Keratinocyte (primary cell): ENCODE results near the gene SERPINA5. TPM values are rescaled to one million over a fixed set of nuclear protein-coding genes. Genes with fewer than 3 reads are reported as not detected.

Source experiments
- DNase-seq: peaks from one replicate; pipeline ENCODE4 v3.0.0-alpha.2; 2011; ENCODE audit warnings: low read depth, missing footprints, low spot score
- FAIRE-seq: peaks from 2 replicates; lab custom pipeline; 2011; peaks lifted over from hg19 to GRCh38; lab: Jason Lieb, UNC
- H2AFZ ChIP-seq: 2 replicates; pipeline ENCODE4 v1.6.0; 2012; ENCODE audit warnings: low read length, control low read depth, inconsistent platforms; ENCODE audit not compliant: control insufficient read depth
- H3K27ac ChIP-seq: 2 replicates; pipeline ENCODE4 v1.5.1; 2011; ENCODE audit warnings: low read length; ENCODE audit not compliant: control insufficient read depth, insufficient read depth
- H3K27me3 ChIP-seq: 3 replicates; pipeline ENCODE4 v1.6.0; 2011; ENCODE audit warnings: low read length; ENCODE audit not compliant: control insufficient read depth, insufficient read depth; ENCODE audit errors: extremely low read depth
- H3K36me3 ChIP-seq, 2 experiments: 2 replicates in 1 of 2; 3 replicates in 1 of 2; pipeline ENCODE4 v1.5.1; 2011; ENCODE audit warnings: low read length in 2 of 2, mild to moderate bottlenecking in 1 of 2; ENCODE audit not compliant: control insufficient read depth in 2 of 2, insufficient read depth in 2 of 2; ENCODE audit errors: extremely low read depth in 1 of 2
- H3K4me1 ChIP-seq: 3 replicates; pipeline ENCODE4 v1.5.1; 2011; ENCODE audit warnings: low read length; ENCODE audit not compliant: control insufficient read depth, insufficient read depth; ENCODE audit errors: extremely low read depth
- H3K4me2 ChIP-seq: 3 replicates; pipeline ENCODE4 v1.6.0; 2011; ENCODE audit warnings: low read depth, low read length; ENCODE audit not compliant: control insufficient read depth, insufficient read depth; ENCODE audit errors: extremely low read depth
- H3K4me3 ChIP-seq, 3 experiments: fragments of 200-600 bp in 1 of 3; sonication (generic) in 1 of 3; 2 replicates in 2 of 3; 3 replicates in 1 of 3; pipeline ENCODE4 v1.5.1; 2011 to 2016; ENCODE audit warnings: low read length in 3 of 3, mild to moderate bottlenecking in 3 of 3, control low read depth in 2 of 3, inconsistent platforms in 1 of 3, low read depth in 1 of 3, mixed read lengths in 1 of 3, mixed run types in 1 of 3, moderate library complexity in 1 of 3; ENCODE audit not compliant: control insufficient read depth in 2 of 3, insufficient read depth in 2 of 3; ENCODE audit errors: extremely low read depth in 1 of 3
- H3K79me2 ChIP-seq: 2 replicates; pipeline ENCODE4 v1.6.0; 2012; ENCODE audit warnings: low read length; ENCODE audit not compliant: control insufficient read depth, insufficient read depth
- H3K9ac ChIP-seq: 3 replicates; pipeline ENCODE4 v1.6.0; 2011; ENCODE audit warnings: low read length; ENCODE audit not compliant: control insufficient read depth, insufficient read depth; ENCODE audit errors: extremely low read depth
- H3K9me1 ChIP-seq: 3 replicates; pipeline ENCODE4 v1.6.0; 2011; ENCODE audit warnings: low read length; ENCODE audit not compliant: control insufficient read depth, insufficient read depth; ENCODE audit errors: extremely low read depth
- H3K9me3 ChIP-seq: 2 replicates; pipeline ENCODE4 v1.5.1; 2012; ENCODE audit warnings: low read depth, low read length; ENCODE audit not compliant: control insufficient read depth
- H4K20me1 ChIP-seq: 3 replicates; pipeline ENCODE4 v1.6.0; 2011; ENCODE audit warnings: low read length; ENCODE audit not compliant: control insufficient read depth, insufficient read depth; ENCODE audit errors: extremely low read depth
- CTCF ChIP-seq, 3 experiments: IDR thresholded peaks in 1 of 3; conservative IDR thresholded peaks in 1 of 3; optimal IDR thresholded peaks in 1 of 3; 2 replicates in 2 of 3; 3 replicates in 1 of 3; pipeline versions ENCODE3 to v1.5.1; 2011; ENCODE audit warnings: low read length in 3 of 3, mild to moderate bottlenecking in 3 of 3, moderate library complexity in 2 of 3, control low read depth in 1 of 3, inconsistent platforms in 1 of 3; ENCODE audit not compliant: insufficient read depth in 2 of 3; ENCODE audit errors: extremely low read depth in 1 of 3
- EZH2 ChIP-seq: IDR thresholded peaks from one replicate; pipeline ENCODE4 v1.6.1; 2012; ENCODE audit warnings: inconsistent platforms, mild to moderate bottlenecking, low read length, moderate library complexity
- dilution Hi-C: fragments of 300-500 bp; cut with MboI; formaldehyde crosslinking; loops from one replicate; pipeline ENCODE4 v1.7.0; 2020; ENCODE audit warnings: low sequenced_read_pairs; ENCODE audit not compliant: extremely low pct_ligation_motif_present
- polyA plus RNA-seq, 5 experiments: library from polyadenylated mRNA; depleted of rRNA in 3 of 5; stranded (reverse) in 3 of 5; stranded (forward) in 1 of 5; unstranded in 1 of 5; fragments of >200 nt; gene quantifications; 1 replicate in 1 of 5; 2 replicates in 3 of 5; 3 replicates in 1 of 5; pipeline versions ENCODE4 v1.2.1 to v1.2.3, GENCODE V29; 2011 to 2012; ENCODE audit warnings: missing spikeins in 2 of 5, low read depth in 1 of 5, low replicate concordance in 1 of 5

SERPINA5 gene
- polyA plus RNA-seq, 1 donor (not counting 4 experiments of a cell fraction or from before 2014, with no cell fraction given): not detected

GRCh38 chr14:94568186-94568585, 13.0 kb upstream of the SERPINA5 start:
- Histone ChIP-seq H3K27me3 (no peaks in the 10 kb centered on the region), H3K36me3 (no peaks in the 10 kb centered on the region), H4K20me1 (no peaks in the 10 kb centered on the region), H3K4me3 (no peak overlapping the region), H3K4me2 (no peak overlapping the region), H3K9me3 (no peaks in the 10 kb centered on the region), H3K9me1 (no peaks in the 10 kb centered on the region), H3K9ac (no peak overlapping the region), H3K79me2 (no peaks in the 10 kb centered on the region), H3K27ac (no peak overlapping the region), H3K4me1 (no peaks in the 10 kb centered on the region), H2AFZ (no peak overlapping the region)
- no peak for TF ChIP-seq EZH2
- TF ChIP-seq CTCF (optimal IDR thresholded peaks at IDR 0.05 in 1 of 3, IDR thresholded peaks at IDR 0.05 in 1 of 3, conservative IDR thresholded peaks at IDR 0.05 in 1 of 3; ENCODE audit: extremely low read depth in 1 of 3, insufficient read depth in 2 of 3, low read length in 3 of 3): no peak
- DNase-seq: no peak
- dilution Hi-C loops: no loop called here
- no peak for FAIRE-seq

GRCh38 chr14:94569381-94570001, 11.7 kb upstream of the SERPINA5 start:
- H3K79me2 ChIP-seq: no peaks in the 10 kb centered on the region
- no peak overlapping the region for H3K4me3 ChIP-seq
- no peaks in the 10 kb centered on the region for H3K36me3 ChIP-seq
- no peak overlapping the region for H3K27ac ChIP-seq
- no peaks in the 10 kb centered on the region for H4K20me1 ChIP-seq
- no peak for TF ChIP-seq EZH2
- no peaks in the 10 kb centered on the region for H3K9me3 ChIP-seq
- no peaks in the 10 kb centered on the region for H3K9me1 ChIP-seq
- DNase-seq (no peak), FAIRE-seq (no peak)
- no peak overlapping the region for H3K9ac ChIP-seq
- H3K27me3 ChIP-seq: no peaks in the 10 kb centered on the region
- no peaks in the 10 kb centered on the region for H3K4me1 ChIP-seq
- dilution Hi-C loops: no loop called here
- no peak overlapping the region for H3K4me2 ChIP-seq
- no peak overlapping the region for H2AFZ ChIP-seq

- Histone ChIP-seq H3K4me2 (no peak overlapping the region), H3K36me3 (no peaks in the 10 kb centered on the region), H3K9me3 (no peaks in the 10 kb centered on the region), H3K79me2 (no peaks in the 10 kb centered on the region), H3K9me1 (no peaks in the 10 kb centered on the region), H3K4me1 (no peaks in the 10 kb centered on the region), H3K27ac (no peak overlapping the region), H3K4me3 (no peak overlapping the region), H2AFZ (no peak overlapping the region), H3K27me3 (no peaks in the 10 kb centered on the region), H3K9ac (no peak overlapping the region), H4K20me1 (no peaks in the 10 kb centered on the region)
- FAIRE-seq: no peak
- no peak for DNase-seq
- TF ChIP-seq CTCF (optimal IDR thresholded peaks at IDR 0.05 in 1 of 3, IDR thresholded peaks at IDR 0.05 in 1 of 3, conservative IDR thresholded peaks at IDR 0.05 in 1 of 3; ENCODE audit: extremely low read depth in 1 of 3, insufficient read depth in 2 of 3, low read length in 3 of 3) (no peak), EZH2 (no peak)
- dilution Hi-C loops: no loop called here
These were observed 11.2 kb upstream of the SERPINA5 start for GRCh38 chr14:94570002-94570400.
